HG03439 (cell line): ENCODE measurements around the gene SYVN1.

Experiments
- ATAC-seq: cut with Tn5 transposase; IDR thresholded peaks from one replicate; pipeline ENCODE4 v1.9.1; 2021; ENCODE audit warnings: mild to moderate bottlenecking, moderate library complexity; ENCODE audit not compliant: unreplicated experiment

The SYVN1 gene

GRCh38 chr11:65113361-65113756 lies 21.0 kb downstream of the SYVN1 start:
- no peak for ATAC-seq

GRCh38 chr11:65112546-65113360 lies 21.6 kb downstream of the SYVN1 start:
- ATAC-seq: peak; percentile 30

- peak; percentile 53 for ATAC-seq
Measured at GRCh38 chr11:65111744-65112545, 22.4 kb downstream of the SYVN1 start, which contains the start of gene TM7SF2. Gene TM7SF2 (plus strand): TSS chr11:65111872. CDS start chr11:65112016, 144 bp downstream.

GRCh38 chr11:65111159-65111743 lies 23.1 kb downstream of the SYVN1 start:
- ATAC-seq: no peak

- ATAC-seq: no peak
Measured at GRCh38 chr11:65110354-65110861, 23.9 kb downstream of the SYVN1 start.

DNA sequence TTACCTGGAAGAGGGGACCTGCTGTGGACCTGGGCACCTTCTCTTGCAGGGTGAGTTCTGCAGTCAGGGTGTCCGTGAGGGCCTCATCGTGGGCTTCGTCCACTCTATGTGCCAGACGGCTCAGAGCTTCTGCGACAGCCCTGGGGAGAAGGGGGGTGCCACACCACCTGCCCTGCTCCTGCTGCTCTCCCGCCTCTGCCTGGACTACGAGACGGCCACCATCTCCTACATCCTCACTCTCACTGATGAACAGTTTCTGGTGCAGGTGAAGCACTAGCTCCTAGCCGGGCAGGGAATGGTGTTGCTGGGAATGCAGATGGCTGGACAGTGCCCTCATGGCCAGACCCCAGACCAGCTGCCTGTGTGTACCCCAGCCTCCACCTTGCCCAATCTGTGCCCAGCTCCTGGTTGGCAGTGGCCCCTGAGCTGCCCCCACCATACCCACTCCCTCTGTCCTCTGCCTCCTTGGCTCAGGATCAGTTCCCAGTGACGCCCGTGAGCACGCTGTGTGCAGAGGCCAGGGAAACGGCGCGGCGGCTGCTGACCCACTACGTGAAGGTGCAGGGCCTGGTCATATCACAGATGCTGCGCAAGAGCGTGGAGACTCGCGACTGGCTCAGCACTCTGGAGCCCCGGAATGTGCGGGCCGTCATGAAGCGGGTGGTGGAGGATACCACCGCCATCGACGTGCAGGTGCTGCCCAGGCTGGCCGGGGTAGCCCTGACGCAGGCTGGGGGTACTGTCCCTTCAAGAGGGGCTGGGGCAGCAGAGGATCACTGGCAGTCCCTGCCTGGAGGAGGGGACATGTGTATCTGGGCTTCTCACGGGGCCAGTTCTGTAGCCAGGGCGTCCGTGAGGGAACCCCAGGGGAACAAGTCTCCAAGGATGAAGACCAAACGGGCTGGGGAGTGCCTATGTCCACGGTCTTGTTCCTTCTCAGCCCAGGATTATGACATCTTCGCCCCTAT lies 24.8 kb downstream of the SYVN1 start:
- no peak for ATAC-seq

GRCh38 chr11:65108469-65109123 lies 25.7 kb downstream of the SYVN1 start:
- no peak for ATAC-seq

- no peak for ATAC-seq
Measured at GRCh38 chr11:65107751-65108468, 26.4 kb downstream of the SYVN1 start.

DNA sequence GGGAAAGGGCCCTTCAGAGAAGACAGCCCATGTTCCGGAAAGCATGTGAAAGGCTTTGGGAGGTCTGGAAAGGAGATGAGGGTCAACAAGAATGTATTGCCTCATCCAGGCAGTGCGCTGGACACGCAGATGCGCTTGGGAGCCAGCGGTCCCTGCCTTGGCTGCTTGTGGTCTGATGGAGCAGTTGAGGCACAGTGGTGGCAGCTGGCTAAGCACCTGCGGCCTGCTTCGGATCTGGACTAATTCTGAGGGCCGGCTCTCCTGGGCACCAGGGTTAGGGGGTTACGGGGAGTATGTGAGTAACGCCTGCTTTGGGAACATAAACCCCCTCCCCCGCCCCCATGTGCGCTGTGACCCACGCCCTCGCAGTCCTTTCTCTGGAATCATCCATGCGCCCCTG lies 27.2 kb downstream of the SYVN1 start:
- ATAC-seq: no peak

DNA sequence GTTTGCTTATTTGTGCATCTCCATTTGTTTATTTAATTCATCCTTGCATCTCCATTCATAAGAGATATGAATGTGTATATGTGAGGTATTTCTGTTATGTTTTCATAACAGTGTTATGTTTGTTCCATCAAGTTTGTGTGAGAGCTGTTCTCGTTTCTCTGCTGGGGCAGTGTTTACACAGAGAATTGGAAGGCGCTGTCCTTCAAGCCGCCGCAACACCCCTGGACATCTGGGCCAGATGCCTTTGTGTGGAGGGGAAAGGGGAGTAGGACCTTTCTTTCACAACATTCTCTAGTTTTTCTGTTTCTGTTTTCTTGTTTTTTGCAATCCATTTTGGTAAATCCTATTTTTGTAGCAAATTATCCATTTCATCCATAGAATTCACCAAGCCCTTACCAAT lies 29.7 kb downstream of the SYVN1 start:
- ATAC-seq: no peak

DNA sequence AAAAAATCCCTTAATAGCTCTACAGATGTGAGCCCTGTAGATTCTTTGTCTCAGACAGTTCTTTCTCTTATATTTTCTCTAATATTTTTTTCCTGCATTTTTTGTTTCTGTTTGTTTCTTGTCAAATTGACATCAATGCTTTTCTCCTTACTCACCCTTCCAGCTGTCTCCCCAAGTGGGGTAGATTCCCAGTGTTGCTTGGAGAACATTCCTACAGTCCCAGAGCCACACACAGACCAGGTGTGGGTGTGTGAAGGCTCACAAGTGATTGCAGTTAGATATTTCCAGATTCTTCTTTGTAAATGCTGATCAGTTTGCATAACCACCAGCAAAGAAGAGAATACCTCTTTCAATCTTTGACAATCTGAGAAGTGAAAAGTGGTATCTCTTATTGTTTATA lies 30.8 kb downstream of the SYVN1 start:
- ATAC-seq: no peak

DNA sequence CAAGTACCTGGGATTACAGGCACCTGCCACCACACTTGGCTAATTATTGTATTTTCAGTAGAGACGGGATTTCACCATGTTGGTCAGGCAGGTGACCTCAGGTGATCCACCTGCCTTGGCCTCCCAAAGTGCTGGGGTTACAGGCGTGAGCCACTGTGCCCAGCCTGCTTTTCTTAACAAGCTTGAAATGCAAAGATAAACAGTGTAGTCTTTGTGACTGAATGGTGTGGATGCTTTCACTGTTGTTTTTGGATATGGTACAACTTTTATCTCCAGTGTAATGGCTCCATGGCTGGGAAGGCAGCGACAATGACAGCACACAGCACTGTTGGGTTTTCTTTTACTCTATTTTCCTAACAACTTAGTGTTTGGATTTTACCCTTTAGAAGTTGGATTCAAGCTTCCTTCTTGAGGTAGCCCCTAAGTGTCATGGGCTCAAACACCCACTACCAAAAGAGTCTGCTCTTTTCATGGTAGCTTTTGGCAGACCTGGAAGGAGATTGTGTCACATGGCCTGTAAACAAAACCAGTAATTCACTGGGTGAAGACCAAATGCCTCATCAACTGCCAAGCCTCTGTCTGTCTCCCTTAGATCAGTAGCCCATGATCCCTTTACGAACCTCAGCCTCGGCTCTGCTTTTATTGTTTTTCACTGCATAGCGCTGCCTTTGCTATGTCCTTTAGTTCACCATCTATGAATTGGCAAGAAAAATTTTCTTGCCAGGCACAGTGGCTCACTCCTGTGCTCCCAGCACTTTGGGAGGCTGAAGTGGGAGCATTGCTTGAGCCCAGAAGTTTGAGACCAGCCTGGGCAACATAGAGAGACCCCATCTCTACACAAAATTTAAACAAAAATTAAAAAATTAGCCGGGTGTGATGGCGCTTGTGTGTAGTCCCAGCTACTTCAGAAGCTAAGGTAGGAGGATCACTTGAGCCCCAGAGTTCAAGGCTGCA lies 31.9 kb downstream of the SYVN1 start:
- ATAC-seq: no peak

DNA sequence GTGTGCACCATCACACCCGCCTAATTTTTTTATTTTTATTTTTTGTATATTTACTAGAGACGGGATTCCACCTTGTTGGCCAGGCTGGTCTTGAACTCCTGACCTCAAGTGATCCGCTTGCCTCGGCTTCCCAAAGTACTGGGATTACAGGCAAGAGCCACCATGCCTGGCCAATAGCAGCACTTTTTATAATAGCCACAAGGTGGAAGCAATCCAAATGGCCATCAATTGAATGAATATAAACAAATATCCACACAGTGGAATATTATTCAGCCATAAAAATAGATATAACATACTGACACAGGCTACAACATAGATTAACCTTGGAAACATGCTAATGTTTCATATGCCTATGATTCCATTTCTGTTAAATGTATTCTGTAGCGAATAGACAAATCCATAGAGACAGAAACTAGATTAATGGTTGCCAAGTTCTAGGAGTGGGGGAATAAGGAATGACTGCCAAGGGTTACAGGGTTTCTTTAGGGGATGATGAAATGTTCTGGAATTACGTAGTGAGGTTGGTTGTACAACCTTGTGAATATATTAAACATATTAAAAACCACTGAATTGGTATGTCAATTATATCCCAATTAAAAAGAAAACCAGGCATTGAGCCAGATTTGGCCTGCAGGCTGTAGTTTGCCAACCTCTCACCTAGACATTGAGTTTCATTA lies 33.5 kb downstream of the SYVN1 start:
- ATAC-seq: no peak

GRCh38 chr11:65096926-65097325 lies 37.4 kb downstream of the SYVN1 start:
- no peak for ATAC-seq

GRCh38 chr11:65095974-65096806 lies 38.1 kb downstream of the SYVN1 start, which contains the start of gene VPS51:
Gene VPS51 (plus strand): TSS chr11:65096214. CDS start chr11:65096251, 37 bp downstream.
- ATAC-seq: peak; percentile 82

GRCh38 chr11:65095427-65095826 lies 38.9 kb downstream of the SYVN1 start:
- no peak for ATAC-seq
